Parathyroid adenoma (tissue), 2 donors: ENCODE measurements around the gene SHROOM1.
A peak's percentile ranks its signal among the peaks of the same experiment; 100 is the strongest.
"Not testable (repeated sequence)": the region's sequence is repeated elsewhere in the genome, so short reads cannot be mapped to it uniquely, and the experiment has no call there.

ENCODE experiments used
- H2AFZ ChIP-seq: fragments of 300-600 bp; sonication (generic); one replicate; pipeline ENCODE4 v1.7.0; 2017; ENCODE audit warnings: antibody characterized with exemption, mild to moderate bottlenecking
- H3K27ac ChIP-seq: fragments of 300-600 bp; sonication (generic); one replicate; pipeline ENCODE4 v1.7.0; 2017
- H3K27me3 ChIP-seq: fragments of 300-600 bp; sonication (generic); one replicate; pipeline ENCODE4 v1.7.0; 2017; ENCODE audit warnings: low read length; ENCODE audit not compliant: control insufficient read depth, insufficient read depth
- H3K36me3 ChIP-seq: fragments of 300-600 bp; sonication (generic); one replicate; pipeline ENCODE4 v1.7.0; 2017; ENCODE audit warnings: low read length; ENCODE audit not compliant: control insufficient read depth, insufficient read depth
- H3K4me1 ChIP-seq: fragments of 300-600 bp; sonication (generic); one replicate; pipeline ENCODE4 v1.7.0; 2017; ENCODE audit warnings: control low read depth
- H3K4me2 ChIP-seq: fragments of 300-600 bp; sonication (generic); one replicate; pipeline ENCODE4 v1.7.0; 2017; ENCODE audit warnings: low read length
- H3K4me3 ChIP-seq: fragments of 300-600 bp; sonication (generic); one replicate; pipeline ENCODE4 v1.7.0; 2017; ENCODE audit warnings: low read depth, low read length
- H3K79me2 ChIP-seq: fragments of 300-600 bp; sonication (generic); one replicate; pipeline ENCODE4 v1.7.0; 2017; ENCODE audit warnings: control low read depth
- H3K9ac ChIP-seq: fragments of 300-600 bp; sonication (generic); one replicate; pipeline ENCODE4 v1.7.0; 2017; ENCODE audit warnings: mild to moderate bottlenecking
- H3K9me3 ChIP-seq: fragments of 300-600 bp; sonication (generic); one replicate; pipeline ENCODE4 v1.7.0; 2017; ENCODE audit warnings: low read length; ENCODE audit not compliant: control insufficient read depth
- CTCF ChIP-seq: fragments of 300-600 bp; sonication (generic); IDR thresholded peaks from one replicate; pipeline ENCODE4 v1.7.0; 2017; ENCODE audit warnings: antibody characterized with exemption, mild to moderate bottlenecking
- donor health status: primary hyperparathyroidism.

The SHROOM1 gene

DNA sequence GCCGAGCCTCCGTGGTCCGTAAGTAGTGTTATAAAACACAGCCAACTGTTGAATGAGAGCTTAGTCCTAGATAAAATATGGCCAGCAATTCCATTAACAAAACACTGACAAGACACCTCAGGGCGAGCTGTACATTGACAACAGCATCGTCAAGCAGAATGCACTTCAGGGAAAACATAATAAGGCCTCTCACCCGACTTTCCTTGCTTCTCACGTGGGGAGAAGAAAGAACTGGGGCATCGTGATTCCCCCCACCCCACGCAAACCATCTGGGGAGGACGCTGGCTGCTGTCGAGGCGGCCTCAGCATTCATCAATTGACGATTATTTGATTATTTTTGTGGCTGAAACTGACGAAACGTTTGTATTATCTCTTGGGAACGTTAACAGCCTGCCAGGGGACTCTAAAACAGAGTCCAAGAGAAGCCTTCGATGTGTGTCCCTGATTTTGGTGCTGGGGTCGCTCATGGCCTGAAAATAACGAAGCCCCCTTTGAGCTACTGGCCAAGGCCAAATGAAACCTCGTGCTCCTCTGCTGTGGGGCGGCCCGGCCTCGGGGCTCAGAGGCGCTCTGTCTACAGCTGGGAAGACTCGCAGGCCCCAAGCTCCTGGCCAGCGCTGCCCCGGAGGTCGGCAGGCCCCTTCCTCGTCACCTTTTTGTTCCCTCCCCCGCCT is 35.4 kb upstream of the SHROOM1 start:
- Histone ChIP-seq H2AFZ (peak overlapping the region; percentile 100), H3K4me1 (peaks cover 7% of the 10 kb centered on the region), H3K27me3 (no peaks in the 10 kb centered on the region), H3K79me2 (no peaks in the 10 kb centered on the region), H3K4me2 (peak overlapping the region; percentile 83), H3K4me3 (peak overlapping the region; percentile 98), H3K36me3 (no peaks in the 10 kb centered on the region), H3K27ac (peak overlapping the region; percentile 90), H3K9ac (peak overlapping the region; percentile 56), H3K9me3 (no peaks in the 10 kb centered on the region)
- no peak for TF ChIP-seq CTCF

GRCh38 chr5:132860742-132861141 is 30.3 kb upstream of the SHROOM1 start:
- H3K9ac ChIP-seq = no peak overlapping the region
- H3K4me3 ChIP-seq = no peak overlapping the region
- no peaks in the 10 kb centered on the region for H3K27me3 ChIP-seq
- peaks cover 3% of the 10 kb centered on the region for H3K4me1 ChIP-seq
- H3K9me3 ChIP-seq = no peaks in the 10 kb centered on the region
- H3K4me2 ChIP-seq = no peak overlapping the region
- no peak overlapping the region for H3K27ac ChIP-seq
- no peak for TF ChIP-seq CTCF
- H3K79me2 ChIP-seq = no peaks in the 10 kb centered on the region
- no peak overlapping the region for H2AFZ ChIP-seq
- no peaks in the 10 kb centered on the region for H3K36me3 ChIP-seq

GRCh38 chr5:132859889-132860437 is 29.5 kb upstream of the SHROOM1 start:
- no peak for TF ChIP-seq CTCF

DNA sequence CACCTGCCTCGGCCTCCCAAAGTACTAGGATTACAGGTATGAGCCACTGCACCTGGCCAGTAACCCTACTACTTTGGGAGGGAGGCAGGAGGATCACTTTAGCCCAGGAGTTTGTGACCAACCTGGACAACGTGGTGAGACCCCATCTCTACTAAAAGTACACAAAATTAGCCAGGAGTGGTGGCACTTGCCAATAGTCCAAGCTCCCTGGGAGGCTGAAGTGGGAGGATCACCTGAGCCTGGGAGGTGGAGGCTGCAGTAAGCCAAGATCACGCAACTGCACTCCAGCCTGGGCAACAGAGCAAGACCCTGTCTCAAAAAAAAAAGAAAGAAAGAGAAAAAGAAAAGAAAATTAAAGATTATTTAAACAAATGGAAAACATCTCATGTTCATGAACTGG is 25.6 kb upstream of the SHROOM1 start:
- no peak for TF ChIP-seq CTCF

More at GRCh38 chr5:132859889-132860437, 29.5 kb upstream of the SHROOM1 start:
- Histone ChIP-seq H3K4me3 (no peak overlapping the region), H3K27ac (no peak overlapping the region), H3K4me2 (no peak overlapping the region), H3K79me2 (no peaks in the 10 kb centered on the region), H3K9ac (no peak overlapping the region), H2AFZ (no peak overlapping the region), H3K9me3 (no peaks in the 10 kb centered on the region), H3K4me1 (no peaks in the 10 kb centered on the region), H3K27me3 (no peaks in the 10 kb centered on the region), H3K36me3 (no peaks in the 10 kb centered on the region)

DNA sequence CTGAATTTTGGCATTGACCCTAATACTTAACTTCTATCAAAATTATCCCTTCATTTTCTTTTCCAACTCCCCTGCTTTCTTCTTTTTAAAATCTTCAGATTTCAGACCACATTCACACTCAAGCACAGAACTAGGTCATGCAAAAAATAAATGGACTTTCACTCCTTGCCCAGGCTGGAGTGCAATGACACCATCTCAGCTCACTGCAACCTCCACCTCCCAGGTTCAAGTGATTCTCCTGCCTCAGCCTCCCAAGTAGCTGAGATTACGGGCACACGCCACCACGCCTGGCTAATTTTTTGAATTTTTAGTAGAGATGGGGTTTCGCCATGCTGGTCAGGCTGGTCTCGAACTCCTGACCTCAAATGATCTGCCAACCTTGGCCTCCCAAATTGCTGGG is 24.5 kb upstream of the SHROOM1 start:
- H3K36me3 ChIP-seq, H3K4me2 ChIP-seq, H3K9ac ChIP-seq, H3K4me1 ChIP-seq, H3K27me3 ChIP-seq, H3K4me3 ChIP-seq, H3K79me2 ChIP-seq, H3K9me3 ChIP-seq, H2AFZ ChIP-seq, H3K27ac ChIP-seq: not testable (repeated sequence)

More for the DNA sequence above, 25.6 kb upstream of the SHROOM1 start:
- no peak overlapping the region for H3K4me3 ChIP-seq
- H3K9ac ChIP-seq = no peak overlapping the region
- H2AFZ ChIP-seq = no peak overlapping the region
- no peaks in the 10 kb centered on the region for H3K36me3 ChIP-seq
- H3K27ac ChIP-seq = no peak overlapping the region
- peaks cover 3% of the 10 kb centered on the region for H3K4me1 ChIP-seq
- H3K27me3 ChIP-seq = no peaks in the 10 kb centered on the region
- no peak overlapping the region for H3K4me2 ChIP-seq
- no peaks in the 10 kb centered on the region for H3K9me3 ChIP-seq
- H3K79me2 ChIP-seq = no peaks in the 10 kb centered on the region
